ENCODE measurements around the gene MYCBP2.
A peak's percentile ranks its signal among the peaks of the same experiment; 100 is the strongest.

MYCBP2 gene

GRCh38 chr13:77337159-77337558, 10.3 kb upstream of the MYCBP2 start:
- H3K4me2 ChIP-seq (ENCODE audit: low read depth, low read length, poor library complexity, severe bottlenecking) = no peak overlapping the region
- H2AFZ ChIP-seq (ENCODE audit: low read depth, low read length, severe bottlenecking) = no peak overlapping the region
- no peaks in the 10 kb centered on the region for H3K9me3 ChIP-seq (ENCODE audit: insufficient read depth, low read length)
- H4K20me1 ChIP-seq (ENCODE audit: low read depth, low read length) = no peaks in the 10 kb centered on the region
- no peaks in the 10 kb centered on the region for H3K79me2 ChIP-seq (ENCODE audit: insufficient read depth, low read length)
- H3K9ac ChIP-seq (ENCODE audit: low read length) = no peak overlapping the region
- no peaks in the 10 kb centered on the region for H3K36me3 ChIP-seq (ENCODE audit: low read length)
- no peak for TF ChIP-seq CTCF (IDR thresholded peaks at IDR 0.05; ENCODE audit: insufficient read depth, low read length, poor library complexity, severe bottlenecking)
- no peak overlapping the region for H3K4me3 ChIP-seq (ENCODE audit: insufficient read depth, low read length, poor library complexity, severe bottlenecking)
- H3K27ac ChIP-seq (ENCODE audit: low read depth, low read length) = no peak overlapping the region
- H3K27me3 ChIP-seq (ENCODE audit: low read length) = no peaks in the 10 kb centered on the region
- no peaks in the 10 kb centered on the region for H3K9me2 ChIP-seq (replicated peaks; ENCODE audit: insufficient read depth, low read length)
- no peaks in the 10 kb centered on the region; the same call in 1 of the 2 replicates for H3F3A ChIP-seq (ENCODE audit: insufficient read depth)

GRCh38 chr13:77335543-77335942, 8.6 kb upstream of the MYCBP2 start:
- no peak overlapping the region for H3K27ac ChIP-seq (ENCODE audit: low read depth, low read length)
- no peaks in the 10 kb centered on the region for H3K9me2 ChIP-seq (replicated peaks; ENCODE audit: insufficient read depth, low read length)
- no peak overlapping the region for H3K4me2 ChIP-seq (ENCODE audit: low read depth, low read length, poor library complexity, severe bottlenecking)
- H3K9ac ChIP-seq (ENCODE audit: low read length) = no peak overlapping the region
- TF ChIP-seq EZH2phosphoT487 (conservative IDR thresholded peaks at IDR 0.05; ENCODE audit: low read length) (no peak), CTCF (IDR thresholded peaks at IDR 0.05; ENCODE audit: insufficient read depth, low read length, poor library complexity, severe bottlenecking) (no peak)
- H3K36me3 ChIP-seq (ENCODE audit: low read length) = no peaks in the 10 kb centered on the region
- H3K79me2 ChIP-seq (ENCODE audit: insufficient read depth, low read length) = no peaks in the 10 kb centered on the region
- H3K9me3 ChIP-seq (ENCODE audit: insufficient read depth, low read length) = no peaks in the 10 kb centered on the region
- H4K20me1 ChIP-seq (ENCODE audit: low read depth, low read length) = no peaks in the 10 kb centered on the region
- H3F3A ChIP-seq (ENCODE audit: insufficient read depth) = peaks cover 7% of the 10 kb centered on the region
- no peak overlapping the region for H3K4me3 ChIP-seq (ENCODE audit: insufficient read depth, low read length, poor library complexity, severe bottlenecking)
- no peak overlapping the region for H2AFZ ChIP-seq (ENCODE audit: low read depth, low read length, severe bottlenecking)
- H3K27me3 ChIP-seq (ENCODE audit: low read length) = no peaks in the 10 kb centered on the region

GRCh38 chr13:77333594-77333993, 6.7 kb upstream of the MYCBP2 start:
- Histone ChIP-seq H3K9me3 (ENCODE audit: insufficient read depth, low read length) (no peaks in the 10 kb centered on the region), H3F3A (ENCODE audit: insufficient read depth) (peaks cover 25% of the 10 kb centered on the region), H2AFZ (ENCODE audit: low read depth, low read length, severe bottlenecking) (no peak overlapping the region), H3K9ac (ENCODE audit: low read length) (no peak overlapping the region), H3K27me3 (ENCODE audit: low read length) (no peaks in the 10 kb centered on the region), H3K27ac (ENCODE audit: low read depth, low read length) (no peak overlapping the region), H3K4me3 (ENCODE audit: insufficient read depth, low read length, poor library complexity, severe bottlenecking) (no peak overlapping the region), H3K79me2 (ENCODE audit: insufficient read depth, low read length) (no peaks in the 10 kb centered on the region), H4K20me1 (ENCODE audit: low read depth, low read length) (no peaks in the 10 kb centered on the region), H3K4me2 (ENCODE audit: low read depth, low read length, poor library complexity, severe bottlenecking) (no peak overlapping the region), H3K36me3 (ENCODE audit: low read length) (no peaks in the 10 kb centered on the region), H3K9me2 (replicated peaks; ENCODE audit: insufficient read depth, low read length) (no peaks in the 10 kb centered on the region)
- no peak for TF ChIP-seq CTCF (IDR thresholded peaks at IDR 0.05; ENCODE audit: insufficient read depth, low read length, poor library complexity, severe bottlenecking)
- TF ChIP-seq EZH2phosphoT487 (conservative IDR thresholded peaks at IDR 0.05; ENCODE audit: low read length) = no peak

GRCh38 chr13:77331421-77331820, 4.5 kb upstream of the MYCBP2 start:
- H3K36me3 ChIP-seq (ENCODE audit: low read length) = no peaks in the 10 kb centered on the region
- peaks cover 37% of the 10 kb centered on the region for H3F3A ChIP-seq (ENCODE audit: insufficient read depth)
- H3K4me2 ChIP-seq (ENCODE audit: low read depth, low read length, poor library complexity, severe bottlenecking) = peak overlapping the region; percentile 90
- H3K79me2 ChIP-seq (ENCODE audit: insufficient read depth, low read length) = peaks cover 4% of the 10 kb centered on the region
- H4K20me1 ChIP-seq (ENCODE audit: low read depth, low read length) = no peaks in the 10 kb centered on the region
- TF ChIP-seq CTCF (IDR thresholded peaks at IDR 0.05; ENCODE audit: insufficient read depth, low read length, poor library complexity, severe bottlenecking) (no peak), EZH2phosphoT487 (conservative IDR thresholded peaks at IDR 0.05; ENCODE audit: low read length) (no peak)
- no peak overlapping the region for H3K4me3 ChIP-seq (ENCODE audit: insufficient read depth, low read length, poor library complexity, severe bottlenecking)
- H3K27ac ChIP-seq (ENCODE audit: low read depth, low read length) = peak overlapping the region; percentile 99
- H3K27me3 ChIP-seq (ENCODE audit: low read length) = no peaks in the 10 kb centered on the region
- no peak overlapping the region for H2AFZ ChIP-seq (ENCODE audit: low read depth, low read length, severe bottlenecking)
- no peaks in the 10 kb centered on the region for H3K9me2 ChIP-seq (replicated peaks; ENCODE audit: insufficient read depth, low read length)
- no peaks in the 10 kb centered on the region for H3K9me3 ChIP-seq (ENCODE audit: insufficient read depth, low read length)
- no peak overlapping the region for H3K9ac ChIP-seq (ENCODE audit: low read length)
